OCI-LY7 (cell line): ENCODE measurements around the gene IRAK3. TPM values are rescaled to one million over a fixed set of nuclear protein-coding genes. Genes with fewer than 3 reads are reported as not detected.

ENCODE experiments used
- BruUV-seq: library from RNA; stranded (reverse); fragments of 400-500 nt; replicated peaks from 2 replicates; lab custom pipeline; 2021; lab: Mats Ljungman, UMichigan
- CTCF ChIA-PET: fragments of 300-600 bp; sonication (Branson Sonifier 250); formaldehyde crosslinking; loops from one replicate; lab custom pipeline; 2022; ENCODE audit warnings: antibody characterized with exemption; ENCODE audit not compliant: unreplicated experiment; lab: Charles Lee
- POLR2A ChIA-PET: fragments of 300-600 bp; sonication (Branson Sonifier 250); formaldehyde crosslinking; loops from one replicate; lab custom pipeline; 2022; ENCODE audit warnings: antibody characterized with exemption; lab: Charles Lee
- DNase-seq: peaks from one replicate; pipeline ENCODE4 v3.0.0-alpha.2; 2015; ENCODE audit warnings: low spot score
- H2AFZ ChIP-seq: fragments of 200-600 bp; sonication (generic), shearing (Covaris generic); 2 replicates; pipeline ENCODE4 v1.6.1; 2014; ENCODE audit warnings: mild to moderate bottlenecking, antibody characterized with exemption, low read length, moderate library complexity
- H3K27ac ChIP-seq: fragments of 200-600 bp; sonication (generic); 2 replicates; pipeline ENCODE4 v1.5.1; 2014; ENCODE audit warnings: mixed run types, low read depth, mild to moderate bottlenecking, moderate library complexity, low read length, inconsistent platforms; ENCODE audit not compliant: poor library complexity, severe bottlenecking
- H3K36me3 ChIP-seq: fragments of 200-600 bp; sonication (generic); 2 replicates; pipeline ENCODE4 v1.6.1; 2014; ENCODE audit warnings: mild to moderate bottlenecking, antibody characterized with exemption, low read length, moderate library complexity, mixed read lengths; ENCODE audit not compliant: insufficient read depth
- H3K4me1 ChIP-seq: fragments of 200-600 bp; sonication (generic); 2 replicates; pipeline ENCODE4 v1.5.1; 2014; ENCODE audit warnings: mild to moderate bottlenecking, low read length; ENCODE audit not compliant: insufficient read depth, poor library complexity, severe bottlenecking
- H3K4me2 ChIP-seq: fragments of 200-600 bp; sonication (generic); 2 replicates; pipeline ENCODE4 v1.6.1; 2014; ENCODE audit warnings: mild to moderate bottlenecking, low read length
- H3K4me3 ChIP-seq: fragments of 200-600 bp; sonication (generic); 2 replicates; pipeline ENCODE4 v1.5.1; 2014; ENCODE audit warnings: mild to moderate bottlenecking, low read depth, low read length; ENCODE audit not compliant: poor library complexity, severe bottlenecking
- H3K79me2 ChIP-seq: fragments of 200-600 bp; sonication (generic); 2 replicates; pipeline ENCODE4 v1.6.1; 2016; ENCODE audit warnings: low read depth, mild to moderate bottlenecking, low read length, moderate library complexity, mixed read lengths; ENCODE audit not compliant: insufficient read depth
- H3K9me2 ChIP-seq: fragments of 200-600 bp; sonication (generic); 2 replicates; pipeline ENCODE4 v1.6.1; 2016; ENCODE audit warnings: mild to moderate bottlenecking, low read length, mixed read lengths; ENCODE audit not compliant: insufficient read depth
- H3K9me3 ChIP-seq: fragments of 200-600 bp; sonication (generic); 2 replicates; pipeline ENCODE4 v1.6.1; 2014; ENCODE audit warnings: mild to moderate bottlenecking, mixed run types, low read length, mixed read lengths
- H4K20me1 ChIP-seq: fragments of 200-600 bp; sonication (generic); 2 replicates; pipeline ENCODE4 v1.6.1; 2014; ENCODE audit warnings: mild to moderate bottlenecking, antibody characterized with exemption, low read length, moderate library complexity, mixed read lengths; ENCODE audit not compliant: insufficient read depth
- CTCF ChIP-seq: fragments of 200-600 bp; sonication (generic); conservative IDR thresholded peaks from 2 replicates; pipeline ENCODE4 v1.5.1; 2014; ENCODE audit warnings: mild to moderate bottlenecking, antibody characterized with exemption, low read length, moderate library complexity, mixed read lengths
- EZH2phosphoT487 ChIP-seq: fragments of 200-600 bp; sonication (generic); IDR thresholded peaks from 2 replicates; pipeline ENCODE4 v1.6.1; 2018; ENCODE audit warnings: low read depth, borderline replicate concordance, mild to moderate bottlenecking, mixed run types, antibody characterized with exemption, low read length, moderate library complexity, mixed read lengths
- intact Hi-C: fragments of 100-400 bp; cut with micrococcal nuclease; formaldehyde crosslinking; loops from one replicate; pipeline ENCODE4 v1.10.0; 2022; ENCODE audit not compliant: unreplicated experiment
- total RNA-seq, 2 experiments: library from RNA; depleted of rRNA in 1 of 2; stranded (reverse); fragments of >200 nt in 1 of 2; shearing (Covaris generic) in 1 of 2; gene quantifications; 2 replicates each; pipeline ENCODE4 v1.2.3, GENCODE V29; 2014 to 2022

IRAK3 gene
- total RNA-seq, 2 experiments from 2014 or later: 0.08 TPM; not detected in 1

- intact Hi-C loops: no loop called here
- BruUV-seq: no TSS peak
- Histone ChIP-seq H3K36me3 (no peaks in the 10 kb centered on the region), H3K27ac (no peak overlapping the region), H3K9me3 (no peaks in the 10 kb centered on the region), H2AFZ (no peak overlapping the region), H3K9me2 (no peaks in the 10 kb centered on the region), H3K4me2 (no peak overlapping the region), H3K79me2 (no peaks in the 10 kb centered on the region), H3K4me1 (no peaks in the 10 kb centered on the region), H3K4me3 (no peak overlapping the region), H4K20me1 (no peaks in the 10 kb centered on the region)
- POLR2A ChIA-PET: interaction anchor here (0.6 to 1.4 kb wide), 3 partner anchors 11 to 46 kb away, joined by 3 to 6 read pairs (median 3); no protein-coding TSS in a partner anchor
- TF ChIP-seq EZH2phosphoT487 (no peak), CTCF (no peak)
- DNase-seq: no peak
- CTCF ChIA-PET: no interaction called here
These were observed 58.7 kb downstream of the IRAK3 start for GRCh38 chr12:66247741-66248140.

- Histone ChIP-seq H3K27ac (no peak overlapping the region), H3K36me3 (no peaks in the 10 kb centered on the region), H4K20me1 (no peaks in the 10 kb centered on the region), H2AFZ (no peak overlapping the region), H3K79me2 (no peaks in the 10 kb centered on the region), H3K4me3 (no peak overlapping the region), H3K9me3 (no peaks in the 10 kb centered on the region), H3K4me2 (no peak overlapping the region), H3K9me2 (no peaks in the 10 kb centered on the region), H3K4me1 (no peaks in the 10 kb centered on the region)
- TF ChIP-seq CTCF: no peak
- no peak for TF ChIP-seq EZH2phosphoT487
- BruUV-seq: no TSS peak
- no peak for DNase-seq
- CTCF ChIA-PET: no interaction called here
- POLR2A ChIA-PET: interaction anchor here (0.6 to 1.2 kb wide), 2 partner anchors 9 to 525 kb away, joined by 3 to 4 read pairs; no protein-coding TSS in a partner anchor
- intact Hi-C loops: no loop called here
These were observed 62.0 kb downstream of the IRAK3 start for GRCh38 chr12:66251049-66251448.

DNA sequence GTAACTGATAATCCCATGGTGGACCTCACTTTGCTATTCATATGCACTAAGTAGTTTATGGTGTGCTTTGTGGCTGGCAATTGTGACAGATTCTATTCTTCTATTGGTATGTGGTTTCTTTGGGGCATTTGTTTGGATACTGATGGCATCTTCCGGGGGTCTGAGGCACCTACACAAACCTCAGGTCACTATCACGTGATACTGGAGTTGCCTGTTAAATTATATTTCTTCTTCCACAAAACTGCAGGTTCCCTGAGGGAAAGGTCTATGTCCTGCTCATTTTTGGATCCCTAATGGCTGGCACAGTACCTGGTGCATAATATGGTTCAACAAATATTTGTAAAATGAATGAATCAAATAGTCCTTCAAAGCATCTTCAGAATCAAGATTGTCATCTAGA is 63.8 kb downstream of the IRAK3 start:
- Histone ChIP-seq H3K27ac (no peak overlapping the region), H3K4me1 (no peaks in the 10 kb centered on the region), H4K20me1 (no peaks in the 10 kb centered on the region), H3K9me3 (no peaks in the 10 kb centered on the region), H3K36me3 (no peaks in the 10 kb centered on the region), H2AFZ (no peak overlapping the region), H3K4me3 (no peak overlapping the region), H3K4me2 (no peak overlapping the region), H3K9me2 (no peaks in the 10 kb centered on the region), H3K79me2 (no peaks in the 10 kb centered on the region)
- no peak for DNase-seq
- CTCF ChIA-PET: no interaction called here
- TF ChIP-seq CTCF (no peak), EZH2phosphoT487 (no peak)
- BruUV-seq: no TSS peak
- intact Hi-C loops: no loop called here
- POLR2A ChIA-PET: no interaction called here
